AG04450 (cell line): Measurements from ENCODE around the gene RDH11. TPM values are rescaled to one million over a fixed set of nuclear protein-coding genes. Genes with fewer than 3 reads are reported as not detected.
A peak's percentile ranks its signal among the peaks of the same experiment; 100 is the strongest.
"Not testable (repeated sequence)": the region's sequence is repeated elsewhere in the genome, so short reads cannot be mapped to it uniquely, and the experiment has no call there.

Experiments
- CTCF ChIA-PET: fragments of 300-600, 350-600 bp; formaldehyde crosslinking; extraction: SDS; loops from one replicate; lab custom pipeline; 2022; ENCODE audit warnings: antibody characterized with exemption, inconsistent platforms; lab: Charles Lee
- POLR2A ChIA-PET: fragments of 350-600 bp; formaldehyde crosslinking; extraction: SDS; loops from one replicate; lab custom pipeline; 2021; ENCODE audit warnings: antibody characterized with exemption, inconsistent platforms; lab: Yijun Ruan, JAX
- DNase-seq: peaks from one replicate; pipeline ENCODE4 v3.0.0-alpha.2; 2011; ENCODE audit warnings: low read depth, low spot score
- H3K27ac ChIP-seq: one replicate; pipeline ENCODE4 v1.5.1; 2012; ENCODE audit warnings: low read depth, low read length, control low read depth
- H3K27me3 ChIP-seq: one replicate; pipeline ENCODE4 v1.6.0; 2012; ENCODE audit warnings: low read length; ENCODE audit not compliant: control insufficient read depth, insufficient read depth
- H3K4me3 ChIP-seq: 2 replicates; pipeline ENCODE4 v1.5.1; 2011; ENCODE audit warnings: mild to moderate bottlenecking, low read depth, low read length, control low read depth
- H3K9me3 ChIP-seq: 2 replicates; pipeline ENCODE4 v1.5.1; 2012; ENCODE audit warnings: low read length; ENCODE audit not compliant: control insufficient read depth, insufficient read depth
- CTCF ChIP-seq: IDR thresholded peaks from 2 replicates; pipeline ENCODE4 v1.5.1; 2011; ENCODE audit warnings: low read depth, low read length, control low read depth, inconsistent platforms
- polyA plus RNA-seq: library from polyadenylated mRNA; depleted of rRNA; stranded (reverse); fragments of >200 nt; gene quantifications from 2 replicates; pipeline ENCODE4 v1.2.3, GENCODE V29; 2011

RDH11 gene
- polyA plus RNA-seq, 1 experiment = 109 TPM

GRCh38 chr14:67705211-67705610 is 9.6 kb upstream of the RDH11 start:
- H3K9me3 ChIP-seq = no peaks in the 10 kb centered on the region; the same call in 1 of the 2 replicates
- peaks cover 4% of the 10 kb centered on the region for H3K27me3 ChIP-seq
- H3K4me3 ChIP-seq = no peak overlapping the region
- ChIA-PET POLR2A (interaction anchor here (1.1 kb wide), 1 partner anchor 9 kb away, joined by 5 read pairs; the partner anchor contains the start of gene RDH11), CTCF (interaction anchor here (0.6 to 7.8 kb wide), 39 partner anchors 9 to 1345 kb away, joined by 3 to 208 read pairs (median 11); partner anchors contain the start of genes ARG2, PIGH, PLEKHH1 and RDH11)
- no peak for DNase-seq
- TF ChIP-seq CTCF = no peak
- H3K27ac ChIP-seq = no peak overlapping the region

- ChIA-PET CTCF (interaction anchor here (0.5 to 7.8 kb wide), 54 partner anchors 10 to 1345 kb away, joined by 3 to 208 read pairs (median 7); partner anchors contain the start of genes ARG2, ATP6V1D, EIF2S1 and PIGH), POLR2A (interaction anchor here (1.0 to 1.1 kb wide), 2 partner anchors 9 to 10 kb away, joined by 5 read pairs; partner anchors contain the start of gene RDH11)
- no peak for DNase-seq
- Histone ChIP-seq H3K4me3 (no peak overlapping the region), H3K27ac (no peak overlapping the region), H3K27me3 (peaks cover 4% of the 10 kb centered on the region), H3K9me3 (no peaks in the 10 kb centered on the region; the same call in 1 of the 2 replicates)
- TF ChIP-seq CTCF = peak; percentile 77
These were observed 9.0 kb upstream of the RDH11 start for GRCh38 chr14:67704484-67705089.

- TF ChIP-seq CTCF = no peak
- Histone ChIP-seq H3K9me3 (no peaks in the 10 kb centered on the region; the same call in 1 of the 2 replicates), H3K27me3 (peaks cover 4% of the 10 kb centered on the region), H3K4me3 (no peak overlapping the region), H3K27ac (no peak overlapping the region)
- no peak for DNase-seq
- ChIA-PET POLR2A (interaction anchor here (1.0 to 1.1 kb wide), 2 partner anchors 8 to 10 kb away, joined by 5 read pairs; partner anchors contain the start of gene RDH11), CTCF (interaction anchor here (0.5 to 7.8 kb wide), 47 partner anchors 10 to 1344 kb away, joined by 3 to 208 read pairs (median 9); partner anchors contain the start of genes ARG2, ATP6V1D, EIF2S1 and PIGH)
These were observed 8.4 kb upstream of the RDH11 start for GRCh38 chr14:67703997-67704396.

- H3K27ac ChIP-seq, H3K4me3 ChIP-seq, POLR2A ChIA-PET, DNase-seq, H3K9me3 ChIP-seq, H3K27me3 ChIP-seq: not testable (repeated sequence)
- CTCF ChIA-PET = interaction anchor here (0.5 to 7.8 kb wide), 11 partner anchors 10 to 1352 kb away, joined by 3 to 208 read pairs (median 5); partner anchors contain the start of genes ARG2 and PIGH
These were observed 5.9 kb upstream of the RDH11 start, which contains the start of gene RDH12 for GRCh38 chr14:67701492-67701891. TSS of gene RDH12 (plus strand) at chr14:67701886. CDS start at chr14:67722643, 20,757 bp downstream.

GRCh38 chr14:67698179-67698578 is 2.6 kb upstream of the RDH11 start:
- ChIA-PET POLR2A (no interaction called here), CTCF (interaction anchor here (0.9 to 1.1 kb wide), 2 partner anchors 127 to 171 kb away, joined by 3 read pairs; no protein-coding TSS in a partner anchor)
- no peaks in the 10 kb centered on the region for H3K27me3 ChIP-seq
- no peak overlapping the region for H3K4me3 ChIP-seq
- no peak for DNase-seq
- no peak for TF ChIP-seq CTCF
- H3K27ac ChIP-seq = no peak overlapping the region
- H3K9me3 ChIP-seq = no peaks in the 10 kb centered on the region; the same call in 1 of the 2 replicates
